Measurements from ENCODE around the gene GSK3B.

Gene GSK3B

DNA sequence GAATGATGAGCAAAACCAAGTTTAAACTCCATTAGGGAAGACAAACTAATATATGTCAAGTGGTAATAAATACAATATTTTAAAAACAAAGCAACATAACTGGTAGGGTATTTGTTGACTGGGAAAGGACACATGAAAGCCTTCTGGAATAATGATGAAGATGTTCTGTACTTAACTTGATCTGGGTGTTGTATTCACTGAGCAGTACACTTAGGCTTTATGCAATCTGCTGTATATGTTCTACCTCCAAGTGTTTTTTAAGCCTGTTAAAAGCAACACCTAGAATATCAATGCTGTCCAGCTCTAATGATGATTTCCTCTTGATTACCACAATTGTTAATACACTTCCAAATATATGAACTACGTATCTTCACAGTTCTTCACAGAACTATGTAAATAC lies 46.6 kb downstream of the GSK3B start:
- Histone ChIP-seq H3K4me1 (ENCODE audit: control insufficient read depth in 1 of 2, insufficient read depth in 1 of 2, low read depth in 1 of 2, low read length in 1 of 2) (peaks cover 4 to 10% of the 10 kb centered on the region in 2 experiments), H3K27me3 (no peaks in the 10 kb centered on the region), H3K9me3 (no peaks in the 10 kb centered on the region), H3K36me3 (no peaks in the 10 kb centered on the region), H3K27ac (no peak overlapping the region), H3K4me3 (ENCODE audit: low read depth in 1 of 2, low read length in 1 of 2) (no peak overlapping the region)
- TF ChIP-seq, protein P1, sequence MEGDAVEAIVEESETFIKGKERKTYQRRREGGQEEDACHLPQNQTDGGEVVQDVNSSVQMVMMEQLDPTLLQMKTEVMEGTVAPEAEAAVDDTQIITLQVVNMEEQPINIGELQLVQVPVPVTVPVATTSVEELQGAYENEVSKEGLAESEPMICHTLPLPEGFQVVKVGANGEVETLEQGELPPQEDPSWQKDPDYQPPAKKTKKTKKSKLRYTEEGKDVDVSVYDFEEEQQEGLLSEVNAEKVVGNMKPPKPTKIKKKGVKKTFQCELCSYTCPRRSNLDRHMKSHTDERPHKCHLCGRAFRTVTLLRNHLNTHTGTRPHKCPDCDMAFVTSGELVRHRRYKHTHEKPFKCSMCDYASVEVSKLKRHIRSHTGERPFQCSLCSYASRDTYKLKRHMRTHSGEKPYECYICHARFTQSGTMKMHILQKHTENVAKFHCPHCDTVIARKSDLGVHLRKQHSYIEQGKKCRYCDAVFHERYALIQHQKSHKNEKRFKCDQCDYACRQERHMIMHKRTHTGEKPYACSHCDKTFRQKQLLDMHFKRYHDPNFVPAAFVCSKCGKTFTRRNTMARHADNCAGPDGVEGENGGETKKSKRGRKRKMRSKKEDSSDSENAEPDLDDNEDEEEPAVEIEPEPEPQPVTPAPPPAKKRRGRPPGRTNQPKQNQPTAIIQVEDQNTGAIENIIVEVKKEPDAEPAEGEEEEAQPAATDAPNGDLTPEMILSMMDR (IDR thresholded peaks at IDR 0.05): no peak

DNA sequence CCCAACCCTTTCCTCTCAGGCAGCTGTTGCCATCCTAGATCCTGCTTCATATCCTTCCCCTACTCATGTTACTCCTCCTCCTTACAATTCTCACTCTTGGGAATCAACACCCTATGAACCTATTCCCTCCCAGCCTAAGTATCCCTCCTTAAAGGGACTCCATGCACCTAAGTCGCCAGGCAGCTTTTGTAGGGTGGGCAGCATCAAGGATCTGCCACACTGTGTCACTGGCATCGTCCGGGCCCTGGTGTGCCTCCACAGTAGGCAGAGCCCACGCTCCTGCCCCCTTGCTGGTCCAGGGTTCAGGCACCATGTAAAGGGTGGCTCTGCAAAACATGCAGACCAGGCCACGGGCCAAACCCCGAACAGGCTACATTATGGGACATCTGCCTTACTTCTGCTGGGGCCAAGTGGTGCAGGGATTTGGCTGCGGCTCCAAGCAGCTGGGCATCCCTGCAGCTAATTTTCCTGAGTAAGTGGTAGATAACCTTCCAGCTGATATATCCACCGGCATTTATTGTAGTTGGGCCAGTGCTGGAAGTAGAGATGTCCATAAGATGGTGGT lies 53.4 kb downstream of the GSK3B start:
- Histone ChIP-seq H3K27me3 (no peaks in the 10 kb centered on the region), H3K4me3 (ENCODE audit: low read depth in 1 of 2, low read length in 1 of 2) (no peak overlapping the region), H3K9me3 (peaks cover 6% of the 10 kb centered on the region), H3K27ac (no peak overlapping the region), H3K36me3 (no peaks in the 10 kb centered on the region), H3K4me1 (ENCODE audit: control insufficient read depth in 1 of 2, insufficient read depth in 1 of 2, low read depth in 1 of 2, low read length in 1 of 2) (no peaks in the 10 kb centered on the region)
- TF ChIP-seq, protein P1 (IDR thresholded peaks at IDR 0.05): no peak

DNA sequence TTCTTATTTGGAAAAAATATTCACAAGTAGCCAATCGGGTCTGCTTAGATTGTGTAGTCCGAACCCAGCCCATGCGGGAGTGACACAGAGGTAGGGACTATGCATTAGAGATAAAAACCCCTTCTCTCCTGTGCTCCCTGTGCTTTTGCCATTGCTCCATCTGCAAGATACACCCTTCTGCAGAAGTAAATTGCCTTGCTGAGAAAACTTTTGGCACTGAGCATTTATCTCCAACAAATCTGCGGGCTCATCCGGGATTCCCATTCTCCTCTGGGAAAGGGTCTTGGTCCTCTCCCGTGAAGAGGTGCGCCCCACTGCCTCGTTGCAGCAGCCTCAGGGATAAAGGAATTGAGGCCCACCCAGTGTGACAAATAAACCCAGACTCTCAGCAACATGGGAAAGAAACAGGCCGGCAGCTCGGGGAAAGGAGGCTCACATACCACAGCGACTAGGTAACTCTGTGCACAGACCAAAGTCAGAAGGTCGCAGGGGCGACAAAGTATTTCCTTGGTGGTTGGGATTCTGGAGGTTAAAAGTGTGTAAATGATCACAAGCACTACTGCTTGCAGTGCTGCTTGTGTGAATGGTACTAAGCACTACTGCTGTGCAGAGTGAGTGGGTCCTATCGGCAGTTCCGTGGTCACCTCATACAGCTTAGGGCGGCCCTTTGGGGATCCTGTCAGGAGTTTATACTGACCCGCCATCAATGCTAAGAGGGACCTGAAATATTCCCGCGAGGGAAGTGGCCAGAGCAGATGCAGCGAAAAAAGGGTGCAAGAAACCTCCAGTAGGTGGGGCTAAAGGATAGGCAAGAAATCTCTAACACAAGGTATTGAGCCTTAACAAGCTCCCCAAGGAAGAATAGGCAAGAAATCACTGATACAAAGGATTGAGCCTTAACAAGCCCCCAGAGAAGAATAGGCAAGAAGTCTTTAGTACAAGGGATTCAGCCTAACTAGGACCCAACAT lies 54.3 kb downstream of the GSK3B start:
- peak overlapping the region; percentile 11 for H3K27ac ChIP-seq
- H3K27me3 ChIP-seq: no peaks in the 10 kb centered on the region
- H3K36me3 ChIP-seq: no peaks in the 10 kb centered on the region
- H3K9me3 ChIP-seq: peaks cover 6% of the 10 kb centered on the region
- TF ChIP-seq, protein P1 (IDR thresholded peaks at IDR 0.05): peak; percentile 37
- H3K4me1 ChIP-seq (ENCODE audit: control insufficient read depth in 1 of 2, insufficient read depth in 1 of 2, low read depth in 1 of 2, low read length in 1 of 2): no peaks in the 10 kb centered on the region
- no peak overlapping the region for H3K4me3 ChIP-seq (ENCODE audit: low read depth in 1 of 2, low read length in 1 of 2)

DNA sequence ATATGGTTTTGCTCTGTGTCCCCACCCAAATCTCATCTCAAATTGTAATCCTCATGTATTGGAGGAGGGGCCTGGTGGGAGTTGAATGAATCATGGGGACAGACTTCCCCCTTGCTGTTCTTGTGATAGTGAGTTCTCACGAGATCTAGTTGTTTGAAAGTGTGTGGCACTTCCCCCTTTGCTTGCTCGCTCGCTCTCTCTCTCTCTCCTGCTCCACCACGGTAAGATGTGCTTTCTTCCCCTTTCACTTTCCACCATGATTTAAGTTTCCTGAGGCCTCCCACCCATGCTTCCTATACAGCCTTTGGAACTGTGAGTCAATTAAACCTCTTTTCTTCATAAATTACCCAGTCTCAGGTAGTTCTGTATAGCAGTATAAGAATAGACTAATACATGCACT lies 60.7 kb downstream of the GSK3B start:
- Histone ChIP-seq H3K4me1 (ENCODE audit: control insufficient read depth in 1 of 2, insufficient read depth in 1 of 2, low read depth in 1 of 2, low read length in 1 of 2) (peaks cover 11 to 17% of the 10 kb centered on the region in 2 experiments), H3K9me3 (no peaks in the 10 kb centered on the region), H3K27ac (peak overlapping the region; percentile 73), H3K4me3 (ENCODE audit: low read depth in 1 of 2, low read length in 1 of 2) (no peak overlapping the region), H3K27me3 (no peaks in the 10 kb centered on the region), H3K36me3 (no peaks in the 10 kb centered on the region)
- TF ChIP-seq, protein P1 (IDR thresholded peaks at IDR 0.05): no peak

DNA sequence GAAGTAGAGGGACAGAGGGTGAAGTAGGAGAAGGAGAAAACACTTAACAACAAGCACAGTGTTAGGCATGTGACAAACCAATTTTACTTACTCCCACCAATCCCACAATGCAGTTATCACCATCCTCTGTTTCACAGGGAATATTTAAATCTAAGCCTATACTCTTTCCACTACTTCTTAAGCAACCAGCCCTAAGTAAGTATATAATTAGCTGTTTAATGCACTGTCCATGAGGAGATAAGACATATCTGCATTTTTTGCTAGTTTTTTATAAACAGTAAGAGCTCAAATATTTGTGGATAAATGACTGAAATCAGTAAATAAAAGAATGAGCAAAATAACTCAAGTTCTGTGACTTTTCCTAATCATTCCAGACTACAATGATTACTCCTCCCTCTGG lies 62.7 kb downstream of the GSK3B start:
- peaks cover 11 to 17% of the 10 kb centered on the region in 2 experiments for H3K4me1 ChIP-seq (ENCODE audit: control insufficient read depth in 1 of 2, insufficient read depth in 1 of 2, low read depth in 1 of 2, low read length in 1 of 2)
- H3K4me3 ChIP-seq (ENCODE audit: low read depth in 1 of 2, low read length in 1 of 2): no peak overlapping the region
- no peaks in the 10 kb centered on the region for H3K27me3 ChIP-seq
- H3K36me3 ChIP-seq: no peaks in the 10 kb centered on the region
- no peaks in the 10 kb centered on the region for H3K9me3 ChIP-seq
- H3K27ac ChIP-seq: no peak overlapping the region
- TF ChIP-seq, protein P1 (IDR thresholded peaks at IDR 0.05): no peak
